Non-pigmented ciliary epithelial cell (primary cell): ENCODE data around the gene CHD1.

Experiments used
- DNase-seq: peaks from one replicate; pipeline ENCODE4 v3.0.0-alpha.2; 2010; ENCODE audit warnings: low read depth

The CHD1 gene

DNA sequence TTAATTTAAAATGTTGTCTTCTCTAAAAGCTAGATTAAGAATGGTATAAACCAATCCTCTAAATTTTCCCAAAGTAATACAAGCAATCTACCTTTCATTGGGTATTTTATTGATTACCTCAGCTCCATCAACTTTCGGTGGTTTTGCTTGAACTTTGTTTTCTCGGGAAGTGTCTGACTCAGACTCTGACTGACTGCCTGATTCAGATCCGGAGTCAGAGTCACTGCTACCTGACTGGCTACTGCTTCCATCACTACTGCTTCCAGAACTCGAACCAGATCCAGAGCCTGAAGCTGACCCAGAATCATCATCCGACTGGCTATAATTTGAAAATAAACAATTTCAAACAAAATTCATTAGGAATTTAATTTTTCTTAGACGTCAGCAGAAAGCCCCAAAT, 24.0 kb downstream of the CHD1 start:
- no peak for DNase-seq

DNA sequence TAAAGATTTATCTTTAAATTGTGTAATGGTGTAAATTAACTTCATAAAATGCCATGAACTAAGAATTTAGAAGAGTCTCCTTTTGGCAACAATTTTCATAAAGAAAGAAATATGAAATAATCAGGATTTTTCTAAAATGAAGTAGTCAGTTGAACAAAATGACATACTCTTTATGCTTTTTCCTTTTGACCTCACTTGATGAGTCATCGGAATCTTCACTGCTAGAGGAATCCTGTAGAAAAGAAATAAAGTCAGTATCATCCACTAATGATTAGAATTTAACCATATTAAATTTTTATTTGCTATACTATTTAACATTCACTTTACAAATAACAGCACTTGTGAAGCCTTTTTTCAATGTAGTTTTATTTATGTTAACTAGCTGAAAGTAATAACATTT, 26.1 kb downstream of the CHD1 start:
- DNase-seq: no peak

DNA sequence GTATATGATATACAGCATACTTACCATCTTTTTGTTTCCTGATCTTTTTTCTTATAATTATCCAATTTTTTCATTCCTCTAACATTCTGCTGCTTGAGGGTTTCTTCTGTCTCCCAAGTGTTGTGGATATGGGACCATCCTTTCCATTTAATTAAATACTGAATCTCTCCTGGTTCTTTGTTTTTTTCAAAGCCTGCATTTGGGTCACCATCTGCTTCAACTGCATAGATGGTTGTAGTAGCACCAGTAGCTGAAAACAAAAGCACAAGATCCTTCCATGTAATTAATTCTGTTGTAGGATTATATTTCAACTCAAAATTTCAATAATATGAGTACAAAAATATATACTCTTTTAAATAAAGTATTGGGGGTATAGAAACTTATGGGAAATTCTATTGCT, 29.4 kb downstream of the CHD1 start:
- no peak for DNase-seq

DNA sequence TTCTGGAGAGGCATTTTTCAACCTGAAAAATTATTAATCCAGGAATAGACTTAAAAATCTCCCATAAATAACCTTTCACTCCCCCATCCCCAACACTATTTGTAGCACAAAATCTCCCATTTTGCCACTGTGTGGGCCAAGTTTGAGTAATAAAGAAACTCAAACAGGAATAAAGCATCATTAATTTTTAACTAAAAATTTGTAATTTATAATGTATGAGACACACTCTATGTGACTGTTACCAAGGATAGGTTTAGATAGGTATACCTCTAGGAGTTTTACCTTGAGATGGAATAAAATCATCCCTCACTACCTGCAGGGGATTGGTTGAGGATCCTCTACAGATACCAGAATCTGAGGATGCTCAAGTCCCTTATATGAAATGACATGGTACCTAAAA, 30.1 kb downstream of the CHD1 start:
- no peak for DNase-seq

DNA sequence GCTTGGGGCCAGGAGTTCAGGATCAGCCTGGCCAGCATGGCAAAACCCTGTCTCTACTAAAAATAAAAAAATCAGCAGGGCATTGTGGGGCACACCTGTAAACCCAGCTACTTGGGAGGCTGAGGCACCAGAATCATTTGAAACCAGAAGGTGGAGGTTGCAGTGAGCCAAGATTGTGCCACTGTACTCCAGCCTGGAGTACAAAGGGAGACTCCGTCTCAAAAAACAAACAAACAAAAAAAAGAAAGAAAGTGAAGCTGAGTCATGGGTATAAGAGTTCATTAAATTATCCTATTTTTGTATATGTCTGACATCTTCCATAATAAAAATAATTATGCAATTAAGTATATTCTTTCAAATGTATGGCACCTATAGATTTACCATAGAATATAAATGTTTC, 37.2 kb downstream of the CHD1 start:
- DNase-seq: no peak

DNA sequence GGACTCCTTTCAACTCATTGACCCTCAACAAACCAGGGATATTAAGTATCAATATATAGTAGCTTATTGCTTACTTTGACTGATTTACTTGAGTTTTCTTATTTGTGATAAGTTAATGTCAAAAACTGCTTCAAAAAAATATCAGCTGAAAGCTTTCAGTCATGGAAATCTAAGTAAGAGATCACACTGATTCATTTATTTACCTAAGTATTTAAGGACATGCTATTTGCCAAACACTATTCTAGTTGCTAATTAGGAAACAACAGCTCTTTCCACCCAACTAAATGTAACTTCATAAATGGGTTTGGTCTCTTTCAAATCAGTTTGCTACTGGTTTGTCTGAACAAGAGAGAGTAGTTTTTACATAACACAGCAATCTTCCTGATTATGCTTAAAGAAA, 48.2 kb downstream of the CHD1 start:
- DNase-seq: no peak

DNA sequence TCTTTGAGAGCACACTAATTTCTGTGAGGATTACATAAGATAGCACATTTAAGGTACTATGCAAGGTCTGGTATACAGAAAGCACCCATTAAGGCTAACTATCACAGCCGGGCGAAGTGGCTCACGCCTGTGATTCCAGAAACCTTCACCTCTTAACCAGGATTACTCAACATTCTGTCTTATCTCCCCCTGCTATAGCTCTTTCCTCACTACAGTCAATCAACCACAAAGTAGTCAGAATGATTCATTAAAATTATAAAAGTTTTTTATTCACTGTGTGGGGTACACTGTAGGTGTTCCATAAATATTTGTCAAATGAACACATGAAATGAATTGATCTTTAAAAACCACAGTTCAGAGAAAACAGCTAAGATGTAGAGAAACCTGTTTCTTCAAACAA, 48.7 kb downstream of the CHD1 start:
- no peak for DNase-seq

DNA sequence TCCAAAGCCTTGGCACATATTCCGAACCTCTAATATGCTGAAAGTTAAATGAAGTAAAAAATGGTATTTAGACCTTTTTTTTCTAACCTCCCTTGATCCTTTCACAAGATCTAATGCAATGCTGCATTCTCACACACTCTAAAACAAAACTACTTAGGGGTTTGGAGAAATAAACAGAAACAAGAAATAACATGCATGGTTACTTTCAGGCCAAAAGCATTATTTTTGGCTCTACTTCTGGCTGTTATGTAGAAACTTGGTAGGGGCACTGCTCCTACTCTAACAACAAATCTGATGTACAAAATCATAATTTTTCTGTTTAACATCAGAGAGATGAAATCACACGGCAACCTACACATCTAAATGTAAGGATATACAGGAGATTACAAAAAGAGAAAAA, 51.2 kb downstream of the CHD1 start:
- no peak for DNase-seq

DNA sequence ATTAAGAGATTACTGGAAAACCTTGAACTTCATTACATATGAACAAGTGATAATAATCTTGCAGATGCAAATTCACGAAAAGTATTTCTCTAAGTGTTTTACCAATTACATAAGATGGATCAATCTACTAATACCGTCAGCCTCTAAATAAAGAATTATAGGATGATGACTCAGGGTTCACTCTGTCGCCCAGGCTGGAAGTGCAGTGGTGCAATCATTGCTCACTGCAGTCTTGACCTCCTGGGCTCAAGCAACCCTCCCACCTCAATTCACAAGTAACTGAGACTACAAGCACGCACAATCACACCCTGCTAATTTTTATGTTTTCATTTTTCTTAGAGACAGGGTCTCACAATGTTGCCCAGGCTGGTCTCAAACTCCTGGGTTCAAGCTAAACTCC, 56.1 kb downstream of the CHD1 start:
- DNase-seq: no peak

DNA sequence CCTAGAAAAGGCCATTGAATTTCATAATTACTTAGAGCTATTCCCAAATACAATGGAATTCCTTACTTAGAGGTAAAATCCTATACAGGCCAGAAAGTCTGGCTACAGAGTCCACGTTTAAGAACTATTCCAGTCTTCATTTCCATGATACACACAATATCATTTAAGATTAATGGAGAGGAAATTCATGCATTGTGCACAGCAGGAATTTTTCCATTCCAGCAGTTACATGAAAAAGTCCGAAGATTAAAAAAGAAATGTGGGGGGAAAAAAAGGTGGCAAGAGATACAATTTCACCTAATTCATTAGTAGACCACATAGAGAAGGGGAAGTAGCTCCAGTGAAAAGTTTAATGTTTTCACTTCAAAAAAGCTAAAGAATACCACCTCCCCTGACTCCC, 63.1 kb downstream of the CHD1 start:
- no peak for DNase-seq

DNA sequence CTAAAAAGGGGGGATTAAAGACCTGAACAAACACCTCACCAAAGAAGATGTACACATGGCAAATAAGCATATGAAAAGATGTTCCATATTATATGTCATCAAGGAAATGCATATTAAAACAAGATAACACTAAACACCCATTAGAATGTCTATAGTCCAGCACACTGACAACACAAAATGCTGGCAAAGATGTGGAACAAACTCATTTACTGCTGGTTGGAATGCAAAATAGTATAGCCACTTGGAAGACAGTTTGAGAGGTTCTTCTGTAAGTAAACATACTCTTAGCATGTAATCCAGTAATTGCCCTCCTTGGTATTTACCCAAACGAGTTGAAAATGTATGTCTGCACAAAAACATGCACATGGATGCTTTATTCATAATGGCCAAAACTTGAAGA, 81.8 kb downstream of the CHD1 start:
- no peak for DNase-seq

DNA sequence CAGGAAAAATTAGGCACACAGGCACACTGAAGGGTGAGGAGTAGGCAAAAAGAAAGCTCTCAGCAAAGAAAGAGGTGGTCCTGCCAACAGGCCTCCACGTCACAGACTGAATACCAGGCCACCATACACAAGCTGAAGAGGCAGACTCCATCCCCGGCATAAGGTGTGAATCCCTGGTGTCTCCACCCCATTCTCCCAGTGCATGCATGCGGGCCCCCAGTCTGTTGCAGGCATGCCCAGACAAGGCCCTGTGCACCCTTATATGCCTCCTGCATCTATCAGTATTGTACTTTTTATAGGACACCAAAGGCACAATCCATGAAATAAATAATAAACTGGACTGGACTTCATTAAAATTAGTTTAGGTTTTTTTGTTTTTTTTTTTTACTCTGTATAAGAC, 82.3 kb downstream of the CHD1 start:
- no peak for DNase-seq

DNA sequence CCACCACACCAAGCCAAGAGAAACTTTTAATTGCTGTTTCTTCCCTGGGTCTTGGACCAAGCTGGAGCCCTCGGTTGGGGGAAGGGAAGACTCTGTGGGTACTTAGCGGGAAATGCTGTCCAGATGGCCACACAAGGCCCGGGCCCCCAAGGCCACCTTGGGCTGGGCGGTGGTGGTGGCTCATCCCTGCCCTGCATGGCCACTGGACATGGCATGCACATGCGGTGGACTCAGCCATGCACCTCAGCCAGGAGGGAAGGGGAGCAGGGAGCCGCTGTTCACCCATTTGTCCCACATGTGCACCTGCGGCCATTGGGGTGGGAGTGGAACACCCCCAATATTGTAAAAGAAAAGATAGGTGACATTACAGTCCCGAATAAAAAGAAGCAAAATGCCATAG, 82.9 kb downstream of the CHD1 start:
- DNase-seq: no peak

DNA sequence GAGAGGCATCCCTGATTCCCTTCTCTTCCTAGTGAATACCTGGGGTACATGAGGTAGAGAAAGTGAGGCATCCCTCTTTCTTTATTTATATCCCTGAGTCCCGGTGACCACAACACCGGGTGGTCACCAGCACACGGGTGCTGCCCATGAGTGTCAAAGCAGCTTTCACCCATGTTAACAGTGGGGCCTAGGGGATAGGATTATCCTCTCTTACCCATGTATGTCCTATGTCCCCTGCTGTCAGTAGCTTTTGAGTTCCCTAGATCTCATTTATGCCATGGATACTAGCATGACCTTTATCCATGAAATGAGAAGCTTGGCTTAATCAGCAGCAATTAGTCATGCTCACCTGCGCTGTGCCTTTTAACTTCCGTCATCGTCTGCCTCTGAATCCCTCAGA, 83.9 kb downstream of the CHD1 start:
- no peak for DNase-seq

DNA sequence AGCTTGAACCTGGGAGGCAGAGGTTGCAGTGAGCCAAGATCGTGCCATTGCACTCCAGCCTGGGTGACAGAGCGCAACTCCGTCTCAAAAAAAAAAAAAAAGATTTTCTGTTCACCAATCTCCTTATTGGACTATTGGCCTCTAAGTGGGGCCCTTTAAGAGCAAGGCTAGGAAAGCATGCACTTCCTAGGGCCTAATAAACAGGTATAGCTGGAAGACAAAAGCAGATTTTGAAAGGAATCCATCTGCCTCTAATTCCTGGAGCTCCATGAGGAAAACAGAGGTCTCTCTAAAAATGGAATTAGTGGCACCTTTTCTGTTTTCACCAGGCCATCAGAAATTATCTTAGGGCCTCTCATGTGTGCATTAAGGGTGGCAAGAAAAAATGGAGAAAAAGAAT, 85.3 kb downstream of the CHD1 start:
- DNase-seq: no peak

DNA sequence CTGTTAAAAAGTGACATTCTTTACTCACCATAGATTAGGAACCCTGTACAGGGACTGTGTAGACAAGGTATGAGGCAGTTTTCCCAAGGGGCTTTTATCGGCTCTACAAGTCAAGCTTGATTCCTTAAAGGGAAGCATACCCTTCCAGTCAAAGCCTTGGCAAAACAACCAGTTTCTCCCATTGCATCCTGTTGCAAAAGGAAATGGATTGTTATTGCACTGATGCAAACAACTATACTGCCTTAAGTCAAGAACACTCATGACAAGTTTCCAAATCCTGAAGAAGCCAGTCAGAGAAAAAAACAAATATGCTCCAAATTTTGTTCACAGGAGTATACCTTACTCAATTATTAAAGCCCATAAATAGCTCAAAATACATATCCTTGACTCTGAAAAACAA, 87.9 kb downstream of the CHD1 start:
- no peak for DNase-seq

DNA sequence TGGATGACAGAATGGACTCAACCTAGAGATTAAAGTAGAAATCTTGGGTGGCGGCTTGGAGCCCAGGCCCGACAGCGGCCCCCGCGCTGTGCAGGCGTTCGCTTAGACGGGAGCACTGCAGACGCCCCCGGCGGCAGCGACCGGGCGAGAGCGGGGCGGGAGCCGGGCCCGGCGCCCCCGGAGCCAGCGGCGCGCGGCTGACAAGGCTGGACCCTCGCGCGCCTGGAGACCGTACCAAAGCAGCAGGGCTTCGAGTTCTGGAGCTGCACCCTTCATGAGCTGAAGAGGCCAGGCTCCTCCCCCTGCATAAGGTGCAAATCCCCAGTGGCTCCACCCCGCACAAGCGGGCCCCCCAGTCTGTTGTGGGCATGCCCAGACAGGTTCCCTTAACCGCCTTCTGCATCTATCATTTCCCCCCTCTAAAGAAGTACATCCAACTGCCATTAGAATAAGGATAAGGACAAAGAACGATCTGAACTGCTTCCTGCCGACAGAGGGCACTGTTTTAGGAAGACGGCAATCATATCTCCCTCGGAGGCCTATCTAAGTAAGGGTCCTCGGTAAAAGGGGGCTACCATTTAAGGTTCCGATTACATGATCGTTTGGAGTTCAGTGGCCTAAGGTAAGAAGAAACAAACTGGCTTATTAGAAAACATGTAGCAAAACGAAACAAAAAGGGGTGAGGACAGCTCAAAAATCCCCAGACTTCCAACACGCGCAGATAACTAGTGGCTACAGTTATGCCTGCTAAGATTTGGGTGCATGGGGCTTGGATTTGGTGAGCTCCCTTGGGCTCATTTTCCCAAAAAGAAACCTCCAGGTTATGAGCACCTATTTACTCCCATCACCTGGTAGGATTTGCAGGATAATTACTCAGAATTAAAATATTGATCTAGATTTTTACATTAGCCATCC, 89.1 kb downstream of the CHD1 start:
- DNase-seq: no peak

DNA sequence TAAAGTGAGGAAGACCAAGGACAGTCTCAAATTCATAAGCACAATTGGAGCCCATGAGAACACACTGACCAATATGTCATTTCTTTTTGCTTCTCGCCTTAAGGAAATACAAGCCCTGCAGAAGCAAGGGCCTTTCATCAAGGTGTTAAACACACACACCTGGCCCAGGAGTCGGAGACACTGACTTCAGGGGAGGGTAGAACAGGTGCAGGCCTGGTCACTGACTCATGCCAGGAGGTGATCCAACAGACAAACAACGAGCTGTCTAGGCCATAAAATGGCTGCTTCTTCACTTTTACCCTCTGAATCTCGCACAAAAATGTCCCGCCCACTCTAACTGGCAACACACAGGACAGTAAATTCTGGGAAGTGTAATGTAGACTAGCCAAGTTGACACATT, 92.6 kb downstream of the CHD1 start:
- DNase-seq: no peak

DNA sequence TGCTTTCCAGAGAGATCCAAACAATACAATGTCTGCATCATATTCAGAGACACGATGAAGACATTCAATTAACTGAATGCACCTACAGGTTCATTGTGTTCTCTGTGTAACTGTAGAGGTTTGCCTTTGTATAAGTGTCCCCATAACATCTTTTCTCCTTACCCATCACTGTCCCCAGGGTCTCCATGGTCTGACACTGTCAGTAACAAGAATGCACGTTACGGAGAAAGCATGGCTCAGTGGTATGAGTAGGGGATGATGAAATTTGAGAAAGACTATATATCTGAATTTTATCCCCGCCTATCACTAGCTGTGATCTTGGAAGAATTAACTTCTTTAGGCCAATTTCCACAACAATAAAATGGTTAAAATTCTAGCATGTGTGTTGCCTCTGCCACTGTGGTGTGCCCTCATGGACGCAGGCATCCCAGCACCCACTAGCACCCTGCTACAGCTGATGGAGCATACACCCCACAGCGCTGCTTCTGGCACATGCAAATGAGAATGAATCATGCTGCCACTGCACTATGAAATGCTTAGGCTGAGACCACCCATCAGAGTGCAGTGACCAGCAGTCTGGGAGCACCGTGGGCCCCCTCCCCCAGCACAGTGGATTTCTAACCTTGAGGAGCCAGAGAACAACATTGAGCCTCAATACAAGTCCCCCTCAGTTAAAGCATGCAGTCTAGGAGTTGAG, 101.1 kb downstream of the CHD1 start:
- DNase-seq: no peak

DNA sequence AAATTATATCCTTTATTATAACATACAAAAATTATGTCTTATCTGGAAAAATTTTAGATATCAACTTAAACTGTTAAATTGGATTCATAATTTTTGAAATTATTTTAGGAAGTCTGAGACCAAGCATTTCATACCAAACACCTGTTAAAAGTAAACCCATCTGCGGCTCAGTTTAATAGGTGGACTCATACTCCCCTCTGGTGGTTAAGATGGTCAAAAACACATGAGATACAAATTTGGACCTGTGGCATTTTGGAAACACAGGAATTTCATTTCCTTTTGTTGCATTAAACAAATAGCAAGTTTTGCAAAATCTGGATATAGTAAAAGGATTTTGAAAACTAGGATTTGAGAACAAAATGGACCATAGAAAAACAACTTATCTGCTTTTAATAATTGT, 101.6 kb downstream of the CHD1 start:
- DNase-seq: no peak

DNA sequence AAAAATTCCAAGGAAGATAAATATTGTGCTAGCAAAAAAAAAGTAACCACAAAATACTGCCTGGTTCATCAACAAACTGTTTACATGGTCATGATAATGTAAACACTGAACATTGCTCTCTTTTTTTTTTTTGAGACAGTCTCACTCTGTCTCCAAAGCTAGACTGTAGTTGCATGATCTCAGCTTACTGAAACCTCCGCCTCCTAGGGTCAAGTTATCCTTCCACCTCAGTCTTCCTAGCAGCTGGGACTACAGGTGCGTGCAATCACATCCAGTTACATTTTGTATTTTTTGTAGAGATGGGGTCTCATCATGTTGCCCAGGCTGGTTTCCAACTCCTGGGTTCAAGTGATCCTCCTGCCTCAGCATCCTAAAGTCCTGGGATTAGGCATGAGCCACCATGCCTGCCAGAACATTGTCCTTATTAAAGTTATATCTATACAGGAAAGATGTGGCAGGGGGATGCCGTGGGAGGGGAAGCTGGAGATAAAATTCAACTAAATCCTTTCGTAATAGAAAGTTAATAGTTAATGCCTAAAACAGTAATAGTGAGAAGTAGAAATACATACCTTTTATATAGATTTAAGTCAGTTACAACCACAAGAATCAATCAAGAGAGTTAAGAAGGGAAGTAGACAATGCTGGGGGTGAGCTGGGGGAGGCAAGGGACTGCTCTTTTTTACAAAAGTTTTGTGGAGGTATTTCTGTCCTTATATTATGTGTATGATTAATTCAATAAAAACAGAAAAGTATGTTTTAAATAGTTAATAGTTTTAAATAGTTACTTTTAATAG, 103.0 kb downstream of the CHD1 start:
- DNase-seq: no peak

DNA sequence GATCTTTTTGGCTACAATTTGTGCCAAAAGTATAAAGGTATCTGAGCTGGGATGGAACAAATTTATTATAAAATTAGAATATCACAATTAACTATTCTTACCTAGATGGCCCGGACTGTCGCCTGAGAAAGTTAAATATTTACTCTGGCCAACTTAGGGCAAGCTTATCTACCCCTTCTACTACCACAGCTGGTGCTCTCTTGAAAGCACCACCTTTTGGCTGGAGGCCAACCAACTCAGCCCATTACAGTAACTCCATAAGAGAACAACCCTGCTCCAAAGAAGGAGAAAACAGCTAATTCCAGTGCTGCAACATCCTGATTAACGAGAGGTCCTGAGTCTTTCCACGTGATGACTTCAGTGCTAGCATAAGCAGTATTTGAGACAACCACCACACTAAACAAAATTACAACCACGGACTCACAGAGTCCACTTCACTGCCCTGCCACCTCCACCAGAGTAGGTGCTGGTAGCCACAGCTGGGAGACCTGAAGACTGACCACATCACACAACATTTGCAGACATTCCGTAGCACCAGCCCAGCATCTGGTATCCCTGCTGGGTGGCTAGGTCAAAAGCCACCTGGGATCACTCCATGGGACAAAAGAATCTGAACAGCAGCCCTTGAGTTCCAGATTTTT, 112.1 kb downstream of the CHD1 start:
- DNase-seq: no peak
